Suprapubic skin (tissue), 4 donors: Measurements from ENCODE around the gene ADGRE3. TPM values are rescaled to one million over a fixed set of nuclear protein-coding genes. Genes with fewer than 3 reads are reported as not detected.

Source experiments
- DNase-seq, 2 donors: peaks; one replicate each; pipeline ENCODE4 v3.0.0-alpha.2; 2019; ENCODE audit warnings: low spot score in 2 of 2
- H3K27ac ChIP-seq: fragments of 200-600 bp; sonication (generic); one replicate; pipeline ENCODE4 v1.5.1; 2019
- H3K27me3 ChIP-seq: fragments of 200-600 bp; sonication (generic); one replicate; pipeline ENCODE4 v1.5.1; 2019
- H3K36me3 ChIP-seq: fragments of 200-600 bp; sonication (generic); one replicate; pipeline ENCODE4 v1.5.1; 2019
- H3K4me1 ChIP-seq: fragments of 200-600 bp; sonication (generic); one replicate; pipeline ENCODE4 v1.5.1; 2019
- H3K4me3 ChIP-seq: fragments of 200-600 bp; sonication (generic); one replicate; pipeline ENCODE4 v1.5.1; 2019; ENCODE audit warnings: mild to moderate bottlenecking
- H3K9me3 ChIP-seq: fragments of 200-600 bp; sonication (generic); one replicate; pipeline ENCODE4 v1.5.1; 2019
- CTCF ChIP-seq, 2 donors: fragments of 200-600 bp in 1 of 2; fragments of 450-650 bp in 1 of 2; sonication (generic) in 1 of 2; IDR thresholded peaks; one replicate each; pipeline ENCODE4 v1.5.1; 2016 to 2019; ENCODE audit warnings: antibody characterized with exemption in 2 of 2, mild to moderate bottlenecking in 1 of 2, moderate library complexity in 1 of 2
- EP300 ChIP-seq: sonication (generic); formaldehyde crosslinking; IDR thresholded peaks from one replicate; pipeline ENCODE4 v1.6.1; 2017; ENCODE audit warnings: antibody characterized with exemption
- POLR2A ChIP-seq, 2 donors: fragments of 450-650 bp; IDR thresholded peaks; one replicate each; pipeline ENCODE4 v1.6.1; 2017; ENCODE audit warnings: antibody characterized with exemption in 2 of 2, mild to moderate bottlenecking in 2 of 2, moderate library complexity in 2 of 2
- POLR2AphosphoS5 ChIP-seq, 3 donors: sonication (generic); formaldehyde crosslinking; IDR thresholded peaks; one replicate each; pipeline ENCODE4 v1.6.1; 2017; ENCODE audit warnings: antibody characterized with exemption in 3 of 3
- WGBS: methylation state at CpG from one replicate; pipeline ENCODE4 v1.1.5; 2018; 5-methylcytosine and 5-hydroxymethylcytosine counted together
- total RNA-seq, 4 donors: library from RNA; depleted of rRNA; stranded (reverse); fragments of >200 nt; gene quantifications; one replicate each; pipeline ENCODE4 v1.1.0, GENCODE V29; 2016

The ADGRE3 gene
- total RNA-seq, 4 donors from 2014 or later: not detected

- DNase-seq: no peak
- TF ChIP-seq POLR2AphosphoS5 (IDR thresholded peaks at IDR 0.05): no peak
- TF ChIP-seq CTCF (IDR thresholded peaks at IDR 0.05): no peak
- Histone ChIP-seq H3K27ac (no peak overlapping the region), H3K27me3 (peaks cover 30% of the 10 kb centered on the region), H3K9me3 (peaks cover 4% of the 10 kb centered on the region), H3K36me3 (no peaks in the 10 kb centered on the region), H3K4me3 (no peak overlapping the region), H3K4me1 (no peaks in the 10 kb centered on the region)
- WGBS: 77% methylated on average over 2 of the region's 2 CpGs
Observed at GRCh38 chr19:14670408-14670807, 4.2 kb downstream of the ADGRE3 start.

GRCh38 chr19:14669940-14670339, 4.7 kb downstream of the ADGRE3 start:
- H3K27me3 ChIP-seq: peaks cover 30% of the 10 kb centered on the region
- no peak for DNase-seq
- H3K27ac ChIP-seq: no peak overlapping the region
- H3K4me3 ChIP-seq: no peak overlapping the region
- H3K4me1 ChIP-seq: no peaks in the 10 kb centered on the region
- TF ChIP-seq POLR2AphosphoS5 (IDR thresholded peaks at IDR 0.05) (no peak), CTCF (IDR thresholded peaks at IDR 0.05) (no peak), EP300 (no peak)
- H3K9me3 ChIP-seq: peaks cover 4% of the 10 kb centered on the region
- WGBS: 72% methylated on average over 3 of the region's 3 CpGs
- H3K36me3 ChIP-seq: no peaks in the 10 kb centered on the region

- Histone ChIP-seq H3K9me3 (no peaks in the 10 kb centered on the region), H3K4me3 (no peak overlapping the region), H3K36me3 (no peaks in the 10 kb centered on the region), H3K4me1 (no peaks in the 10 kb centered on the region), H3K27me3 (no peaks in the 10 kb centered on the region), H3K27ac (no peak overlapping the region)
- no peak for DNase-seq
- WGBS: 80% methylated on average over 12 of the region's 12 CpGs
- TF ChIP-seq EP300 (no peak), POLR2AphosphoS5 (IDR thresholded peaks at IDR 0.05) (no peak), CTCF (IDR thresholded peaks at IDR 0.05) (no peak), POLR2A (IDR thresholded peaks at IDR 0.05) (no peak)
Observed at GRCh38 chr19:14661372-14661924, 13.2 kb downstream of the ADGRE3 start.

- no peak for TF ChIP-seq CTCF (IDR thresholded peaks at IDR 0.05)
- no peaks in the 10 kb centered on the region for H3K4me1 ChIP-seq
- H3K4me3 ChIP-seq: no peak overlapping the region
- WGBS: 81% methylated on average over 6 of the region's 6 CpGs
- H3K27me3 ChIP-seq: no peaks in the 10 kb centered on the region
- DNase-seq: no peak
- H3K27ac ChIP-seq: no peak overlapping the region
- H3K9me3 ChIP-seq: no peaks in the 10 kb centered on the region
- H3K36me3 ChIP-seq: no peaks in the 10 kb centered on the region
Observed at GRCh38 chr19:14659874-14660489, 14.7 kb downstream of the ADGRE3 start.

GRCh38 chr19:14655726-14656125, 18.9 kb downstream of the ADGRE3 start:
- H3K27ac ChIP-seq: no peak overlapping the region
- no peaks in the 10 kb centered on the region for H3K9me3 ChIP-seq
- no peaks in the 10 kb centered on the region for H3K4me1 ChIP-seq
- no peaks in the 10 kb centered on the region for H3K36me3 ChIP-seq
- peaks cover 5% of the 10 kb centered on the region for H3K27me3 ChIP-seq
- peak in 1 of 2 donors; percentile 41 for DNase-seq
- 76% methylated on average over 11 of the region's 11 CpGs for WGBS
- no peak overlapping the region for H3K4me3 ChIP-seq
- TF ChIP-seq POLR2A (IDR thresholded peaks at IDR 0.05) (no peak), POLR2AphosphoS5 (IDR thresholded peaks at IDR 0.05) (no peak), CTCF (IDR thresholded peaks at IDR 0.05) (no peak), EP300 (no peak)
